Epithelial cell of proximal tubule (primary cell): ENCODE measurements around the gene ZBTB12. TPM values are rescaled to one million over a fixed set of nuclear protein-coding genes. Genes with fewer than 3 reads are reported as not detected.

ENCODE experiments used
- DNase-seq: peaks from one replicate; pipeline ENCODE4 v3.0.0-alpha.2; 2011; ENCODE audit warnings: low read depth
- H3K4me3 ChIP-seq: 2 replicates; pipeline ENCODE4 v1.5.1; 2011; ENCODE audit warnings: low read depth, mild to moderate bottlenecking, low read length
- CTCF ChIP-seq: conservative IDR thresholded peaks from 2 replicates; pipeline ENCODE4 v1.5.1; 2012; ENCODE audit warnings: low read depth, mild to moderate bottlenecking, low read length
- total RNA-seq: library from RNA; depleted of rRNA; stranded (reverse); fragments of >200 nt; gene quantifications from 2 replicates; pipeline ENCODE4 v1.2.3, GENCODE V29; 2015

ZBTB12 gene
- total RNA-seq, 1 donor from 2014 or later = 1.5 TPM

DNA sequence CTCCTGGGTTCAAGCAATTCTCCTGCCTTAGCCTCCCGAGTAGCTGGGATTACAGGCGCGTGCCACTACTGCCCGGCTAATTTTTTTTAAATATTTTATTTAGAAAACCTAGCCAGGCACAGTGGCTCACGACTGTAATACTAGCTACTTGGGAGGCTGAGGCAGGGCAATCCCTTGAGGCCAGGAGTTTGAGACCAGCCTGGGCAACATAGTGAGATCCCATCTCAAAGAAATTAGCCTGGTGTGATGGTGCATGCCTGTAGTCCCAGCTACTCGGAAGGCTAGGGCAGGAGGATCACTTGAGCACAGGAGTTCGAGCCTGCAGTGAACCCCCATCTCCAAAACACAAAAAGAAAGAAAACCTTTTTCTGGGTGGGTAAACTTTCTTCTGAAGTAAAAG is 25.5 kb downstream of the ZBTB12 start:
- no peak for TF ChIP-seq CTCF
- DNase-seq = no peak
- H3K4me3 ChIP-seq = no peak overlapping the region

DNA sequence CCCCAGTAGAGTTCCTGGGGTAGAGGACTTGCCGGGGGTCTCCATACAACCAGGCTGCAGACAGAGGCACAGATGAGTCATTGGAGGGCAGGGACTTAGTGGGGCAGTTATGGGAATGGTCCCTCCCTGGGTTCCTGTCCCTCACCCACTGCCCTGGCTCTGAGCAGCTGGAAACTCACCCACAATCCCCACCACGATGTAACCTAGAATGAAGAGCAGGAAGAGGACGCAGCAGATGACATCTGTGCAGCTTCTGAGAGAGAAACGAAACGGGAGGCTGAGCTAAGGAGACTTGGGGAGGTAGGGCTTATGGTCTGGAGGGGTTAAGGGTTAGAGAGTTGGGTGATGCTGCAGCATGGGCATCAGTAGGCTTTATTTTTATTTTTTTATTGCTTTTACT is 26.0 kb downstream of the ZBTB12 start:
- DNase-seq = no peak
- H3K4me3 ChIP-seq = no peak overlapping the region
- TF ChIP-seq CTCF = no peak

GRCh38 chr6:31874836-31875572 is 26.9 kb downstream of the ZBTB12 start:
- DNase-seq = no peak
- no peak for TF ChIP-seq CTCF
- no peak overlapping the region for H3K4me3 ChIP-seq

GRCh38 chr6:31874084-31874670 is 27.7 kb downstream of the ZBTB12 start:
- no peak for TF ChIP-seq CTCF
- no peak for DNase-seq
- H3K4me3 ChIP-seq = no peak overlapping the region

- no peak for DNase-seq
- H3K4me3 ChIP-seq = no peak overlapping the region
- no peak for TF ChIP-seq CTCF
These were observed 30.7 kb downstream of the ZBTB12 start for GRCh38 chr6:31871046-31871659.

- no peak overlapping the region for H3K4me3 ChIP-seq
- no peak for DNase-seq
- peak; percentile 34 for TF ChIP-seq CTCF
These were observed 31.4 kb downstream of the ZBTB12 start for GRCh38 chr6:31870385-31870921.
